ENCODE data around the gene UQCRC1.

Gene UQCRC1

GRCh38 chr3:48648188-48648850, 38.9 kb upstream of the UQCRC1 start:
- ChIA-PET POLR2A (no interaction called here), CTCF (no interaction called here)

DNA sequence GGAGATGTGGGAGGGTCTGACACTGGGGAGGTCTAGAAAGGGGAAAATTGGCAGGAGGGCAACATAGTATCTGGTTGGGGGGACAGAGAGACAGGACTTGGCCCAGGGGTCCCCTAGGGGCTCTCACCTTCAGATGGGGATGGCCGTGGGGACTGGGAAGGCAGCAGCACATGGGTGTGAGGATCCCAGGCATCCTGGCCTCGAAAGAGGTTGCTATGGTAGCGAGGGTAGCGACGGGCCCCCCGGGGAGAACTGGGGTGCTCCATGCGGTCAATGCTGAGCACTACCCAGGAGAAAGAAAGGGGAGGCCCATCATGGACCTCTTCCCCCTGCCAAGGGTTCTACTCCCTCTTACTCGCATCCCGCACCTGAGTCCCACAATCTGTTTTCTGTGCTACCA, 38.3 kb upstream of the UQCRC1 start:
- H3K9me3 ChIP-seq (ENCODE audit: control insufficient read depth, insufficient read depth, low read depth, low read length): no peaks in the 10 kb centered on the region
- H3K27ac ChIP-seq (ENCODE audit: extremely low read depth, low read depth, low read length): no peak overlapping the region
- H3K36me3 ChIP-seq (ENCODE audit: control insufficient read depth in 2 of 2, insufficient read depth in 1 of 2, low read length in 2 of 2): no peaks in the 10 kb centered on the region
- POLR2A ChIA-PET: no interaction called here
- TF ChIP-seq ZBTB48 (tag by site-specific recombination; IDR thresholded peaks at IDR 0.05) (no peak), ZNF19 (tag by site-specific recombination; IDR thresholded peaks at IDR 0.05; ENCODE audit: low read depth) (no peak), ZNF768 (tag by site-specific recombination; IDR thresholded peaks at IDR 0.05) (no peak), ZFP3 (tag by site-specific recombination; IDR thresholded peaks at IDR 0.05; ENCODE audit: low read depth) (no peak), ZNF558 (tag by site-specific recombination; IDR thresholded peaks at IDR 0.05) (no peak), ZNF529 (tag by site-specific recombination; IDR thresholded peaks at IDR 0.05; ENCODE audit: insufficient replicate concordance) (no peak), PRDM2 (tag by site-specific recombination; IDR thresholded peaks at IDR 0.05; ENCODE audit: borderline replicate concordance) (no peak), ZNF10 (tag by site-specific recombination; IDR thresholded peaks at IDR 0.05) (no peak)
- CTCF ChIA-PET: no interaction called here
- no peak overlapping the region for H3K4me3 ChIP-seq (ENCODE audit: low read depth, low read length)
- no peaks in the 10 kb centered on the region for H3K4me1 ChIP-seq (ENCODE audit: control insufficient read depth, insufficient read depth, low read length)

More at GRCh38 chr3:48648188-48648850, 38.9 kb upstream of the UQCRC1 start:
- Histone ChIP-seq H3K27ac (ENCODE audit: extremely low read depth, low read depth, low read length) (no peak overlapping the region), H3K36me3 (ENCODE audit: control insufficient read depth in 2 of 2, insufficient read depth in 1 of 2, low read length in 2 of 2) (no peaks in the 10 kb centered on the region), H3K9me3 (ENCODE audit: control insufficient read depth, insufficient read depth, low read depth, low read length) (no peaks in the 10 kb centered on the region), H3K4me3 (ENCODE audit: low read depth, low read length) (no peak overlapping the region), H3K4me1 (ENCODE audit: control insufficient read depth, insufficient read depth, low read length) (no peaks in the 10 kb centered on the region)
- TF ChIP-seq ZNF677 (tag by site-specific recombination; IDR thresholded peaks at IDR 0.05) (no peak), ZBTB21 (tag by site-specific recombination; IDR thresholded peaks at IDR 0.05) (no peak), ZNF274 (IDR thresholded peaks at IDR 0.05; ENCODE audit: low read length) (no peak), ZNF274 (tag by site-specific recombination; IDR thresholded peaks at IDR 0.05; ENCODE audit: borderline replicate concordance) (no peak)

DNA sequence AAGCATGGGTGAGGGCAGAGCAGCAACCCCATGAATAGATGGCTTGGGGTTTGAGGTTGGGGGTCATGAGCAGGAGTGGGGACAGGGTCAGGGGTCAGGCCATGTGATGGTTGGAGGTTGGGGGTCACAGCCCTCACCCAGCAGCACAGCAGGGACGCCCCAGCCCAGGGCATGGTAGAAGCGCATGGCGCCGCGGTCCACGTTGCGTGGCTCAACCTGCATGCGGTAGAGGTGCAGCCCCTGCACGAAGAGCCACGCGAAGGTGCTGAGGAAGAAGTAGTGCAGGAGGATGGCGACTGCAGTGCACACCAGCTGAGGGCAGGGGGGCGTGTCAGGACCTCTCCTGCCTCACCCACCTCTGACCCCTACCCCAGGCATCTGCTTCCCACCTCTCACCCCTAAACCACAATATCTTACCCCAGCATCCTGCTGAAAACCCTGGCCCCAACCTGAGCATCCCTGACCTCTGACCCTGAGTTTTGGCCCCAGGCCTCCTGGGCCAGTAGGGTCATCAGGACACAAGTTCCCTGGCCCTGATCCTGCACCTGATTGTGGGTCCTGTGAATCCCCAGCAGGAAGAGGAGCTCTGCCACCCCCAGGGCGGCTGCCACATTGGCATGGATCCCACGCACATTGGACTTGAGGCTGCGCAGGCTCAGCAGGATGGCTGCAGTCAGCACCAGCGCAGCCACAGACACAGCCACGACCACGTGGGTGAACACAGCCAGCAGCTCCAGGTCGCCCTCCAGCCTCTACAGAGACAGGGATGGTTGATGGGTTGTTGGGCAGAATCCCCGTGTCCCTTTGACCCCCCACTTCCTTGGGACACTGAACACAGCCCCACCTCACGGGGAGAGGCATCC, 35.7 kb upstream of the UQCRC1 start:
- H3K4me3 ChIP-seq (ENCODE audit: low read depth, low read length): no peak overlapping the region
- H3K27ac ChIP-seq (ENCODE audit: extremely low read depth, low read depth, low read length): no peak overlapping the region
- H3K4me1 ChIP-seq (ENCODE audit: control insufficient read depth, insufficient read depth, low read length): no peaks in the 10 kb centered on the region
- ChIA-PET POLR2A (no interaction called here), CTCF (interaction anchor here (1.0 kb wide), 1 partner anchor 10 kb away, joined by 4 read pairs; the partner anchor contains the start of gene SLC26A6)
- H3K9me3 ChIP-seq (ENCODE audit: control insufficient read depth, insufficient read depth, low read depth, low read length): no peaks in the 10 kb centered on the region
- no peaks in the 10 kb centered on the region for H3K36me3 ChIP-seq (ENCODE audit: control insufficient read depth in 2 of 2, insufficient read depth in 1 of 2, low read length in 2 of 2)
- peak; percentile 51; the same call in 1 of the 2 replicates for TF ChIP-seq KLF9 (tag by site-specific recombination; IDR thresholded peaks at IDR 0.05; ENCODE audit: low read depth)
- TF ChIP-seq BCL11B (tag by site-specific recombination; IDR thresholded peaks at IDR 0.05; ENCODE audit: low read depth): peak; percentile 62; the same call in 1 of the 2 replicates
- no peak for TF ChIP-seq ZIC2 (tag by site-specific recombination; IDR thresholded peaks at IDR 0.05)
